Calu3 (cell line): ENCODE results near the gene KCP. TPM values are rescaled to one million over a fixed set of nuclear protein-coding genes. Genes with fewer than 3 reads are reported as not detected.
A peak's percentile ranks its signal among the peaks of the same experiment; 100 is the strongest.
"Not testable (repeated sequence)": the region's sequence is repeated elsewhere in the genome, so short reads cannot be mapped to it uniquely, and the experiment has no call there.

Experiments
- BruUV-seq: library from RNA; stranded (reverse); fragments of 400-500 nt; replicated peaks from 2 replicates; lab custom pipeline; 2021; lab: Mats Ljungman, UMichigan
- CTCF ChIA-PET: fragments of 300-600 bp; sonication (Branson Sonifier 250); formaldehyde crosslinking; loops from one replicate; lab custom pipeline; 2022; ENCODE audit warnings: antibody characterized with exemption; lab: Charles Lee
- DNase-seq: peaks from one replicate; pipeline ENCODE4 v3.0.0; 2022
- H3K27ac Mint-ChIP-seq: one replicate; pipeline ENCODE4 v1.8.0; 2022; ENCODE audit warnings: mixed read lengths; ENCODE audit not compliant: unreplicated experiment
- H3K27me3 Mint-ChIP-seq: one replicate; pipeline ENCODE4 v1.8.0; 2022; ENCODE audit warnings: mixed read lengths; ENCODE audit not compliant: unreplicated experiment
- H3K36me3 Mint-ChIP-seq: one replicate; pipeline ENCODE4 v1.8.0; 2022; ENCODE audit warnings: mild to moderate bottlenecking, moderate library complexity, mixed read lengths; ENCODE audit not compliant: insufficient read depth, unreplicated experiment
- H3K4me1 Mint-ChIP-seq: one replicate; pipeline ENCODE4 v1.8.0; 2022; ENCODE audit warnings: mild to moderate bottlenecking, low read depth, mixed read lengths; ENCODE audit not compliant: unreplicated experiment
- H3K4me3 Mint-ChIP-seq: one replicate; pipeline ENCODE4 v1.8.0; 2022; ENCODE audit warnings: mild to moderate bottlenecking, low read depth, moderate library complexity, mixed read lengths; ENCODE audit not compliant: unreplicated experiment
- H3K9me3 Mint-ChIP-seq: one replicate; pipeline ENCODE4 v1.8.0; 2022; ENCODE audit warnings: low read depth, mixed read lengths; ENCODE audit not compliant: unreplicated experiment
- intact Hi-C: fragments of 100-400 bp; cut with micrococcal nuclease; formaldehyde crosslinking; loops from one replicate; pipeline ENCODE4 v1.10.0; 2022; ENCODE audit not compliant: unreplicated experiment
- total RNA-seq: library from RNA; stranded (reverse); gene quantifications from 2 replicates; pipeline ENCODE4 v1.2.3, GENCODE V29; 2022
- TF ChIP-seq, protein P1 (sequence below): fragments of 200-600 bp; IDR thresholded peaks from one replicate; pipeline ENCODE4 v1.8.0; 2022; ENCODE audit warnings: antibody characterized with exemption; ENCODE audit not compliant: unreplicated experiment

Gene KCP
- total RNA-seq, 1 experiment from 2014 or later: 6.8 TPM

DNA sequence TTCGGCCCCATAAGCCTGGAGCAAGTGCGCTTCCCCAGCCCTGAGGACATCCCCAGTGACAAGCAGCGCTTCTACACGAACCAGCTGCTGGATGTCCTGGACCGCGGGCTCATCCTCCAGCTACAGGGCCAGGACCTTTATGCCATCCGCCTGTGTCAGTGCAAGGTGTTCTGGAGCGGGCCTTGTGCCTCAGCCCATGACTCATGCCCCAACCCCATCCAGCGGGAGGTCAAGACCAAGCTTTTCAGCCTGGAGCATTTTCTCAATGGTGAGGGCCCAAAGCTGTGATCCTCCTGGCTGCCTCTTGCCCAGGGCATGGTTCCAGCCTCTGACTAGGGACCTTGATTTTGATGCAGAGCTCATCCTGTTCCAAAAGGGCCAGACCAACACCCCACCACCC is 37.3 kb upstream of the KCP start:
- intact Hi-C loops: no loop called here
- Mint-ChIP-seq H3K9me3 (no peaks in the 10 kb centered on the region), H3K4me3 (no peak overlapping the region), H3K36me3 (peaks cover 24% of the 10 kb centered on the region), H3K27ac (no peak overlapping the region), H3K4me1 (no peaks in the 10 kb centered on the region), H3K27me3 (no peaks in the 10 kb centered on the region)
- TF ChIP-seq, protein P1, sequence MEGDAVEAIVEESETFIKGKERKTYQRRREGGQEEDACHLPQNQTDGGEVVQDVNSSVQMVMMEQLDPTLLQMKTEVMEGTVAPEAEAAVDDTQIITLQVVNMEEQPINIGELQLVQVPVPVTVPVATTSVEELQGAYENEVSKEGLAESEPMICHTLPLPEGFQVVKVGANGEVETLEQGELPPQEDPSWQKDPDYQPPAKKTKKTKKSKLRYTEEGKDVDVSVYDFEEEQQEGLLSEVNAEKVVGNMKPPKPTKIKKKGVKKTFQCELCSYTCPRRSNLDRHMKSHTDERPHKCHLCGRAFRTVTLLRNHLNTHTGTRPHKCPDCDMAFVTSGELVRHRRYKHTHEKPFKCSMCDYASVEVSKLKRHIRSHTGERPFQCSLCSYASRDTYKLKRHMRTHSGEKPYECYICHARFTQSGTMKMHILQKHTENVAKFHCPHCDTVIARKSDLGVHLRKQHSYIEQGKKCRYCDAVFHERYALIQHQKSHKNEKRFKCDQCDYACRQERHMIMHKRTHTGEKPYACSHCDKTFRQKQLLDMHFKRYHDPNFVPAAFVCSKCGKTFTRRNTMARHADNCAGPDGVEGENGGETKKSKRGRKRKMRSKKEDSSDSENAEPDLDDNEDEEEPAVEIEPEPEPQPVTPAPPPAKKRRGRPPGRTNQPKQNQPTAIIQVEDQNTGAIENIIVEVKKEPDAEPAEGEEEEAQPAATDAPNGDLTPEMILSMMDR: no peak
- no peak for DNase-seq
- BruUV-seq: no TSS peak
- CTCF ChIA-PET: no interaction called here

DNA sequence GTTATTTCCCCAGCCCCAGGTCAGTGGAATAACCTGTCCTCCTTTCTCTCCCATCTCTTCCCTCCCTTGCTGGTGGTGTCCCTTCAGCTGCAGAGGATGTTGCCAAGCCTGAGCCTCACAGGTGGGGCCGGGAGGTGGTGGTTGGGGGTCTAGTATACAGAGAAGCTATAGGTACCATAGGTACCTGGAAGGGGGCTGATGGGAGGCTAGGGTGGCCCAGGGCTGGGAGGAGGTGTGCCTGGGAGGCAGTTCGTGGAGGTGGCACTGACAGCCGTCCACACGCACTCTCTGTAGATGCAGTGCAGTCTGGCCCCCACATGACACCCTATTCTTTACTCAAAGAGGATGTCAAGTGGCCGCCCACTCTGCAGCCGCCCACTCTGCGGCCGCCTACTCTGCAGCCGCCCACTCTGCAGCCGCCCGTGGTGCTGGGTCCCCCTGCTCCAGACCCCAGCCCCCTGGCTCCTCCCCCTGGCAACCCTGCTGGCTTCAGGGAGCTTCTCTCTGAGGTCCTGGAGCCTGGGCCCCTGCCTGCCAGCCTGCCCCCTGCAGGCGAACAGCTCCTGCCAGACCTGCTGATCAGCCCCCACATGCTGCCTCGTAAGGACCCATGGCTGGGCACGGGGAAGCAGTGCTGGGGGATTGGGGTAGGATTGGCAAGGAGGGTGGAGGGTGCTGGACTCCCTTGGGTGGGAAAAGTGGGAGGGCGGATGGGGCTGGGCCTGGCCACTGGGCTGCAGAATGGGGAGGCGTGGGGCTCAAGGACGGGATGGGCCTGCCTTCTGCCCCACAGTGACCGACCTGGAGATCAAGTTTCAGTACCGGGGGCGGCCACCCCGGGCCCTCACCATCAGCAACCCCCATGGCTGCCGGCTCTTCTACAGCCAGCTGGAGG is 36.7 kb upstream of the KCP start:
- CTCF ChIA-PET: no interaction called here
- no TSS peak for BruUV-seq
- intact Hi-C loops: no loop called here

DNA sequence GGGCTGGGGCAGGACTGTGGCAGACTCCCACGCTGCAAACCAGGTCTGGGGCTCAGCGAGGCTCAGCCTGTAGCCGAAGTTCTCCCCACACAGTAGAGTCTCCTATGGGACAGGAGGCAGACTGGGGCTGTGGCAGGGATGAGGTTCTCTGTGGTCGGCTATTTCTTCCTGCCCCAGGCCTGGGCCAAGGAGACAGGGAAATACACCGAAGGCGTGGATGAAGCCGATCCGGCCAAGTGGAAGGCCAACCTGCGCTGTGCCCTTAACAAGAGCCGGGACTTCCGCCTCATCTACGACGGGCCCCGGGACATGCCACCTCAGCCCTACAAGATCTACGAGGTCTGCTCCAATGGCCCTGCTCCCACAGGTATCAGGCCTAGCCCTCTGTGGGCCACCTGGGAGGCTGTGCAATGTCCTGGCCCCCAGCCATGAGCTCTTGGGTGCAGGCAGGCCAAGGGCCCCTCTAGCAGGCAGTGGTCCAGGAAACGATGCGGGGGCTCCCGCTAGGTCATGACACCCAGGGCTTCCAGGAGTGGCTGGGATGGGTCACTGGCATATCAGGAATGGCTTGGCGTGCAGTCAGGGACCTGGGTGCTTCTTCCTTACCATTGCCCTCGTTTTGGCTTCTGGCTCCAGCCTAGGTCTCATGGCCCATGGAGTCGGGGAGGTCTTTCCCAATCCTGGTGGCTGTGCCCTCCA is 35.3 kb upstream of the KCP start:
- Mint-ChIP-seq H3K27me3 (no peaks in the 10 kb centered on the region), H3K4me1 (no peaks in the 10 kb centered on the region), H3K27ac (no peak overlapping the region), H3K36me3 (peaks cover 13% of the 10 kb centered on the region), H3K4me3 (no peak overlapping the region), H3K9me3 (no peaks in the 10 kb centered on the region)
- intact Hi-C loops: no loop called here
- DNase-seq: no peak
- BruUV-seq: no TSS peak
- TF ChIP-seq, protein P1: no peak
- CTCF ChIA-PET: no interaction called here

More for the DNA sequence above, 36.7 kb upstream of the KCP start:
- no peak overlapping the region for H3K27ac Mint-ChIP-seq
- DNase-seq: peak; percentile 11
- H3K9me3 Mint-ChIP-seq: no peaks in the 10 kb centered on the region
- no peaks in the 10 kb centered on the region for H3K4me1 Mint-ChIP-seq
- H3K4me3 Mint-ChIP-seq: no peak overlapping the region
- TF ChIP-seq, protein P1: peak; percentile 53
- H3K36me3 Mint-ChIP-seq: peaks cover 24% of the 10 kb centered on the region
- no peaks in the 10 kb centered on the region for H3K27me3 Mint-ChIP-seq

DNA sequence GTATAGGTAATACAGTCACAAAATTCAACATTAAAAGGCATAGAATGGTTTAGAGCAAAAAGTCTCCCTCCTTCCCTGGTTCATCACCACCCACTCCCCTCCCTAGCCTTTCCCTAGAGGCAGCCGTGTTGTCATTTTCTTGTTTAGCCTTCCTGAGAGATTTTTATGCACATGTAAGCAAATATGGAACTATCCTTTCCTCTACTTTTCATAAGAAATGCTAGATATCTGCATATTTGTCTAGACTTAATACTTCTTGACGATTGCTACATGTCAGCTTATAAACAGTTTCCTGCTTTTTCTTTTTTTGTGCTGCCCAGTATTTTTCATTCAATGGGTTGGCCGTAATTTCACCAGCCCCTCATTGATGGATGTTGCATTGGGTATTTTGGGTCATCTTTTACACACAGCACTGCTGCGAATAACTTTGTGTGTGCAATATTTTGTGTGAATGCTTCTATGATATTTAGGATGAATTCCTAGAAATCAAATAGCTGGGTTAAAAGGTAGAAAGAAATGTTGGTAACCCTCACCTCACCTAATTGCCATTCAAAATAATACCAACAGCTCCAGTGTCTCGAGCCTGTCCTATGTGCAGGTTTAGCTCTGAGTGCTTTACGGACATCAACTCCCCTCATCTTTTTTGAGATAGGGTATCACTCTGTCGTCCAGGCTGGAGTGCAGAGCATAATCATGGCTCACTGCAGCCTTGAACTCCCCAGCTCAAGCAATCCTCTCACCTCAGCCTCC is 34.2 kb upstream of the KCP start:
- BruUV-seq: no TSS peak
- CTCF ChIA-PET: interaction anchor here (0.6 kb wide), 2 partner anchors 99 to 109 kb away, joined by 3 to 5 read pairs; no protein-coding TSS in a partner anchor

DNA sequence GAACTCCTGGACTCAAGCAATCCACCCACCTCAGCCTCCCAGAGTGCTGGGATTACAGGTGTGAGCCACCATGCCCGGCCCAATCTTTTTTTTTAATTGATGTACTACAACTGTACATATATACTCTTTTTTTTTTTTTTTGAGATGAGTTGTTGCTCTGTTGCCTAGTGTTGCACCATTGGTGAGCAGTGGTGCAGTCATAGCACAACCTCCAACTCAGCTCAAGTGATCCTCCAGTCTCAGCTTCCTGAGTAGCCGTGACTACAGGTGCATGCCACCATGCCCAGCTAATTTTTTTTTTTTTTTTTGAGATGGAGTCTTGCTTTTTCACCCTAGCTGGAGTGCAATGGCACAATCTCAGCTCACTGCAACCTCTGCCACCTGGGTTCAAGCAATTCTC is 32.7 kb upstream of the KCP start:
- H3K36me3 Mint-ChIP-seq: peaks cover 12% of the 10 kb centered on the region
- H3K9me3 Mint-ChIP-seq, BruUV-seq, DNase-seq, H3K27me3 Mint-ChIP-seq, H3K4me3 Mint-ChIP-seq, H3K27ac Mint-ChIP-seq, H3K4me1 Mint-ChIP-seq, intact Hi-C loops: not testable (repeated sequence)
- CTCF ChIA-PET: interaction anchor here (0.7 kb wide), 1 partner anchor 107 kb away, joined by 3 read pairs; no protein-coding TSS in a partner anchor

More for the DNA sequence above, 34.2 kb upstream of the KCP start:
- H3K36me3 Mint-ChIP-seq: peaks cover 13% of the 10 kb centered on the region
- TF ChIP-seq, protein P1: no peak
- H3K9me3 Mint-ChIP-seq: no peaks in the 10 kb centered on the region
- DNase-seq: no peak
- intact Hi-C loops: no loop called here
- no peak overlapping the region for H3K27ac Mint-ChIP-seq
- H3K27me3 Mint-ChIP-seq: no peaks in the 10 kb centered on the region
- no peaks in the 10 kb centered on the region for H3K4me1 Mint-ChIP-seq
- H3K4me3 Mint-ChIP-seq: no peak overlapping the region
